Stimulated activated CD8-positive, alpha-beta memory T cell treated with anti-CD3 and anti-CD28 coated beads, Interleukin-4, amount 100 ng/mL, for 1 hour (primary cell): ENCODE results near the gene ATRNL1.
"Not testable (repeated sequence)": the region's sequence is repeated elsewhere in the genome, so short reads cannot be mapped to it uniquely, and the experiment has no call there.

Experiments used
- DNase-seq, 2 donors: peaks; one replicate each; pipeline ENCODE4 v3.0.0-alpha.2; 2020; ENCODE audit warnings: low read depth in 2 of 2, low spot score in 1 of 2

Gene ATRNL1

GRCh38 chr10:115092258-115092554 lies 959 bp upstream of the ATRNL1 start:
- no peak for DNase-seq

- DNase-seq, result no peak
Observed at GRCh38 chr10:115092555-115093285, 445 bp upstream of the ATRNL1 start.

DNA sequence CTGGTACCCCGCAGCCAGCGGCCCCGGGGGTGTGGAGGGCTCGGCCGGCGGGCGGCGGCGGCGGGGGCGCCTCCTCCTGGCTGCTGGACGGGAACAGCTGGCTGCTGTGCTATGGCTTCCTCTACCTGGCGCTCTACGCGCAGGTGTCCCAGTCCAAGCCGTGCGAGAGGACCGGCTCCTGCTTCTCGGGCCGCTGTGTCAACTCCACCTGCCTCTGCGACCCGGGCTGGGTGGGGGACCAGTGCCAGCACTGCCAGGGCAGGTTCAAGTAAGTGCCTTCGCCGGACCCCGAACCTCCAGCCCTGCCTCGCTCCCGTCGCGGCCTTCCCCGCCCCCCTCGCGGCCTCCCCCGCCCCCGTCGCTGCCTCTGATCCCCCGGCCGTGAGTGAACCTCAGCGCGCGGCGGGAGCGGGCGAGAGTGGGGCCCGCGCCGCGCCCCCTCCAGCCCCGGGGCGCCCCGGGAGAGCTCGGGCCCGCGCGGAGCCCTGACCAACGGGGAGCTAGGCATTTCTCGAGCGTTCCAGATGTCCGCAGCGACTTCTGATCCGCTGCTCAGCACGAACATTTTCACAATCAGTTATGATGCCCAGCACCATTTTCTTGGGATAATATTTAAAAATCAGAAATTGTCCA lies 727 bp downstream of the ATRNL1 start:
- DNase-seq, result no peak

GRCh38 chr10:115094416-115095140 lies 1.4 kb downstream of the ATRNL1 start:
- no peak for DNase-seq

GRCh38 chr10:115095758-115096157 lies 2.6 kb downstream of the ATRNL1 start:
- no peak for DNase-seq

- no peak for DNase-seq
Observed at GRCh38 chr10:115103700-115104099, 10.5 kb downstream of the ATRNL1 start.

DNA sequence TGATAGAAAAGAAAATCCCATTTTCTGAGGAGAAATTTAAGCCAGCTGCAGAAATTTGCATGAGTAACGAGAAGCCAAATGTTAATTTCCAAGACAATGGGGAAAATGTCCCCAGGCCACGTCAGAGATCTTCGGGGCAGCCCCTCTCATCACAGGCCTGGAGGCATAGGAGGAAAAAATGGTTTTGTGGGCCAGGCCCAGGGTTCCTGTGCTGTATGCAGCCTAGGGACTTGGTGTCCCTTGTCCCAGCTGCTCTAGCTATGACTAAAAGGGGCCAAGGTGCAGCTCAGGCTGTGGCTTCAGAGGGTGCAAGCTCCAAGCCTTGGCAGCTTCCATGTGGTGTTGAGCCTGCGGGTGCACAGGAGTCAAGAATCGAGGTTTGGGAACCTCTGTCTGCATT lies 12.2 kb downstream of the ATRNL1 start:
- DNase-seq, result not testable (repeated sequence)

DNA sequence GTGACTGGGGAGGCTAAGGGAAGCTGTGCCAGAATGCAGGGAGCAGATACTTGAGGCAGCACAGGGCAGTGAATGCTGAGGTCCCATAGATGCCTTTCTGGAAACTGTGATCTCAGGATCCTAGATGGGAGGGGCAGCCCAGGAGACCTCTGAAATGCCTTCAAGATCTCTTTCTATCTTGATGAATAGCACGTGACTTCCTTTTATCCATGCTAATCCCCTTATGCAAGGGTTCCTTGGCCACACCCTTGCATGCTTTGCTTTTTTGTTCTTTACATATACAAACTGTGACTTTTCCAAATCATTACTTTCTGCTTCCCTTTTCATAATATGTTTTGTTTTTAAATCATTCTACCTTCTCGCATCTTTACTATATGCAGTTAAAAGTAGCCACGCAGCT lies 14.7 kb downstream of the ATRNL1 start:
- DNase-seq, result no peak

DNA sequence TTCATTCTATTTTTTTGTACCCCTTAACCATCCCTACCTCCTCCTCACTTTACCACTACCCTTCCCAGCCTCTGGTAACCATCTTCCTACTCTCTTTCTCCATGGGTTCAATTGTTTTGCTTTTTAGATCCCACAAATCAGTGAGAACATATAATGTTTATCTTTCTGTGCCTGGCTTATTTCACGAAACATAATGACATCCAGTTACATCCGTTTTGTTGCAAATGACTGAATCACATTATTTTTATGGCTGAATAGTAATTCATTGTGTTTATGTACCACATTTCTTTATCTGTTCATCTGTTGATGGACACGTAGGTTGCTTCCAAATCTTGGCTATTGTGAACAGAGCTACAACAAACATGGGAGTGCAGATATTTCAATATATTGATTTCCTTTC lies 24.1 kb downstream of the ATRNL1 start:
- no peak for DNase-seq

DNA sequence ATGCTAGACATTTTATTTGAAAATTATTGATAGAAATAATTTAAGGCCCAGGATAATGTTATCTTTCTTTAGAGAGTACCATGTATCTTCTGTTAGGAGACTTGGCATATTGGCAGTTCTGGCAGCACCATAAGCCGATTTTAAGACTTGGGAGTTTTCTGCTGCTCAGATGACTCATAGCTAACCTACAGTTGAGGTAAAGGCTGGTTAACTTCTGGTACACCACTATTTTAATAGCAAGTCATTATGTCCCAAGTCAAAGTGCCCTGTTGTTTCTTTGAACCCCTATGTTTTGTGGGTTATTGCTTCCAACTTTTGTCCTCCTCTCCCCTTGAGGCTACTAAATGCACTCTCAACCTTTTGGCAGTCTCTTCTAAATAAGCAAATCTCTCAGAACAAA lies 25.2 kb downstream of the ATRNL1 start:
- DNase-seq, result no peak

GRCh38 chr10:115125505-115125904 lies 32.3 kb downstream of the ATRNL1 start:
- no peak for DNase-seq

DNA sequence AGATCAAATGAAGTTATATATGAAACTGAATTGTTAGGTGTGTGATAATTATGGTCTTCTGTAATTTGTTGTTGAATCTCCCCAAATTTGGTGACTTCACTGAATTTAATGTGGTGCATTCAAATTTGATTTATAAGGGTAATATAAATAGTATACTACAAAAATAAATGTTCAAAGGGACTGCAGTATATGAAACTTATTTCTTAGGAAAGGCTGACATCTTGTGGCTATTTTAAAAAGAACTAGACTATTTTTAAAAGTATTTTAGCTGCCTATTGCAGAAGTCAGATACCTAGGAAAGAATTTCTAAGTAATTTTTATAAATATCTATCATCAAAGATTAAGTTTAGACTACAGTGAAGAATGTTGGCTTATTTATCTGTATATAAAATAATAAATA lies 36.6 kb downstream of the ATRNL1 start:
- no peak for DNase-seq

DNA sequence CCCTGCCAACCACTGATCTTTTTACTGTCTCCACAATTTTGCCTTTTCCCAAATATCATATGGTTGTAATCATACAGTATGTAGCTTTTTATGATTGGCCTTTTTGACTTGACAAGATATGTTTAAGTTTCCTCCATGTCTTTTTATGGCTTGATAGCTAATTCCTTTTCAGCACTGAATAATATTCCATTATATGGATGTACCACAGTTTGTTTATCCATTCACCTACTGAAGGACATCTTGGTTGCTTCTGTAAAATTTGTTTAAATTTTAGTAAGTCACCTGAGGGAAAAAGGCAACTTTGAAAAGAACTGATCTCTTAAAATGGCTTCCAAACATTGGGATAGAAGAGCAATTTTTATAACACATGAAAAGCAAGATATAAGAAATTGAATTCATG lies 43.5 kb downstream of the ATRNL1 start:
- DNase-seq, result no peak

GRCh38 chr10:115141254-115141653 lies 48.1 kb downstream of the ATRNL1 start:
- no peak for DNase-seq

DNA sequence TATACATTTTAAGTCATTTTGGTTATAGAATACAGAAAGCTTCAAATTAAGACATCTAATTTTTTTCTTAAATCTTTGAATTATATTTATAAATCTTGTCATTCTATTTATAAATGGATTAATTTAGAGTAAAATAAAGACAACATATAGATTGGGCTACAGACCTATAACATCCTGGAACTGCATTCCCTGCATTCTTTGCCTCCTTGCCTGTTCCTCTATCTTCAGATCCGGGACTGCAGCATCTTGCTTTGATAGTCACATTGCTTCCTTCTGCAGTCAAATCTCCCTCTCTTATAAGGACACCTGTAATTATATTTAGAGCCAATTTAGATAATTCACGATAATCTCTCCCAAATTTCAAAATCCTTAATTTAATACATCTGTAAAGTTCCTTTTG lies 64.2 kb downstream of the ATRNL1 start:
- no peak for DNase-seq

DNA sequence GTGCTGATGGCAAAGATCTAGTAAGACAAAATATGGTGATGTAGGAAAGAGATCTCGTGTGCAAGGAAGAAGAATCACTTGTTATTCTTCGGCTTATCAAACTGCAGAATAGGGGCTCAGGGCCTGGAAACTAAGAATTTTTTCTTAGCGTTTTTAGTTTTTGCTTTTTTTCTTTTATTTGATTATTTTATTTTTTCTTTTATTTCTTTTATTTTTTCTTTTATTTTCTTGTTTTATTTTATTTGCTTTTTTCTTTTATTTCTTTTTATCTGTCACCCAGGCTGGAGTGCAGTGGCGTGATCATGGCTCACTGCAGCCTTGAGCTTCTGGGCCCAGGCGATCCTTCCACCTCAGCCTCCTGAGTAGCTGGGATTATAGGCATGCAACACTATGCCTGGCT lies 70.0 kb downstream of the ATRNL1 start:
- no peak for DNase-seq

- DNase-seq, result no peak
Observed at GRCh38 chr10:115164220-115164619, 71.1 kb downstream of the ATRNL1 start.

GRCh38 chr10:115167751-115168150 lies 74.6 kb downstream of the ATRNL1 start:
- no peak for DNase-seq

GRCh38 chr10:115171392-115171960 lies 78.3 kb downstream of the ATRNL1 start:
- DNase-seq, result no peak

DNA sequence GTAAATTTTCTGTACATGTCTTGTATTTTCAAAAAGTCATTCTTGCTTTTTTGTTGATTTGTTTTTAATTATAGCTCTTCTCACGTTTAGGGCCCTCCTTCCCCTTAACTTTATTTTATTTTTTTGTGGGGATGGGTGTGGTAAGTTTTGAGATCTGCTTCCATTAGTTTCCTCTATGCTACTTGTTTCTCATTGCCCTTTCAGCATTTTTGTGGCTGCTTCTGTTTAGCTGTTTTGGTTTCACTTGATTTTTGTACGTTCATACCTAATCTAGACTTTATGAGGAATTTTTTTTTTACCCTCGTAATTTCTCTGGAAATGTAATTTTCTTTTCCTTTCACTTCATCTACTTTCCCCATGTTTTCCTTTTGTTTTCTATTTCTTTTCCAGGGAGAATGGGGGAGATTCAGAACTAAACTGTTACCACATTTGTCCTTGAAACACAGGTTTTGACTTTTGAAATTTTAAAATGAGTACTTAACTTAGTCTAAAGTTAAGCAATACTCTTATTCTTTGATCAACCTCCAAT lies 80.8 kb downstream of the ATRNL1 start:
- no peak for DNase-seq

DNA sequence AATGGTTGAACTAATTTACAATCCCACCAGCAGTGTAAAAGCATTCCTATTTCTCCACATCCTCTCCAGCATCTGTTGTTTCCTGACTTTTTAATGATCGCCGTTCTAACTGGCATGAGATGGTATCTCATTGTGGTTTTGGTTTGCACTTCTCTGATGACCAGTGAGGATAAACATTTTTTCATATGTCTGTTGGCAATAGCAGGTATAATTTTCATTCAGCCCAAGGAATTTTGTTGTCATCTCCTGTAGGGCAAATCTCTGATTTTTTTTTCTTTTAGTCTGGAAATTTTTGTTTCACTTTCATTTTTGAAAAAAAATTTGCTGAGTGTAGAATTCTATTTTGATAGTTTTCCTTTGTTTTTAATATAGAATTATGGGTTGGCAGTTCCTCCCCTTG lies 114.1 kb downstream of the ATRNL1 start:
- DNase-seq, result not testable (repeated sequence)

- DNase-seq, result no peak
Observed at GRCh38 chr10:115209133-115209532, 116.0 kb downstream of the ATRNL1 start.
